ENCODE data around the gene ADAM21.
A peak's percentile ranks its signal among the peaks of the same experiment; 100 is the strongest.

DNA sequence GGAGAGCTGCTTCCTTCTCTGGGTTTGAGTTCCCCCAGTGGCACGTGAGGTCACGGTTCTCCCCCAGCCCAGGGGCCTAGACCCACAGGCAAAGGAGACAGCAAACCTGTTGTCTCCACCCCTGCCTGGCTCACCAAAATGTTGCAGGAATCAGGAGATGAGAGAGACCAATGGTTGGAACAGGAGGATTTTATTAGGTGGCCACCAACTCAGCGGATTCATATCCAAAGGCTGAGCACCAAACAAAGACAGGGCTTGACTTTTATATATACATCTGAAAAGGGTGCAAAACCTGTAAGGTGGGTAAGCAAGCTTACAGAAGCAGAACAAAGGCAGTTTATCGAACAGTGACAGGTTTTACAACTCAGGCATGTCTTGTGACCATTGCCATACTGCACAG, 9.2 kb upstream of the ADAM21 start:
- TF ChIP-seq, protein P1, sequence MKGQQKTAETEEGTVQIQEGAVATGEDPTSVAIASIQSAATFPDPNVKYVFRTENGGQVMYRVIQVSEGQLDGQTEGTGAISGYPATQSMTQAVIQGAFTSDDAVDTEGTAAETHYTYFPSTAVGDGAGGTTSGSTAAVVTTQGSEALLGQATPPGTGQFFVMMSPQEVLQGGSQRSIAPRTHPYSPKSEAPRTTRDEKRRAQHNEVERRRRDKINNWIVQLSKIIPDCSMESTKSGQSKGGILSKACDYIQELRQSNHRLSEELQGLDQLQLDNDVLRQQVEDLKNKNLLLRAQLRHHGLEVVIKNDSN (IDR thresholded peaks at IDR 0.05), result 0 out of 2 replicates have a peak, but pooled peaks have one; percentile 8
- TF ChIP-seq, protein P2, sequence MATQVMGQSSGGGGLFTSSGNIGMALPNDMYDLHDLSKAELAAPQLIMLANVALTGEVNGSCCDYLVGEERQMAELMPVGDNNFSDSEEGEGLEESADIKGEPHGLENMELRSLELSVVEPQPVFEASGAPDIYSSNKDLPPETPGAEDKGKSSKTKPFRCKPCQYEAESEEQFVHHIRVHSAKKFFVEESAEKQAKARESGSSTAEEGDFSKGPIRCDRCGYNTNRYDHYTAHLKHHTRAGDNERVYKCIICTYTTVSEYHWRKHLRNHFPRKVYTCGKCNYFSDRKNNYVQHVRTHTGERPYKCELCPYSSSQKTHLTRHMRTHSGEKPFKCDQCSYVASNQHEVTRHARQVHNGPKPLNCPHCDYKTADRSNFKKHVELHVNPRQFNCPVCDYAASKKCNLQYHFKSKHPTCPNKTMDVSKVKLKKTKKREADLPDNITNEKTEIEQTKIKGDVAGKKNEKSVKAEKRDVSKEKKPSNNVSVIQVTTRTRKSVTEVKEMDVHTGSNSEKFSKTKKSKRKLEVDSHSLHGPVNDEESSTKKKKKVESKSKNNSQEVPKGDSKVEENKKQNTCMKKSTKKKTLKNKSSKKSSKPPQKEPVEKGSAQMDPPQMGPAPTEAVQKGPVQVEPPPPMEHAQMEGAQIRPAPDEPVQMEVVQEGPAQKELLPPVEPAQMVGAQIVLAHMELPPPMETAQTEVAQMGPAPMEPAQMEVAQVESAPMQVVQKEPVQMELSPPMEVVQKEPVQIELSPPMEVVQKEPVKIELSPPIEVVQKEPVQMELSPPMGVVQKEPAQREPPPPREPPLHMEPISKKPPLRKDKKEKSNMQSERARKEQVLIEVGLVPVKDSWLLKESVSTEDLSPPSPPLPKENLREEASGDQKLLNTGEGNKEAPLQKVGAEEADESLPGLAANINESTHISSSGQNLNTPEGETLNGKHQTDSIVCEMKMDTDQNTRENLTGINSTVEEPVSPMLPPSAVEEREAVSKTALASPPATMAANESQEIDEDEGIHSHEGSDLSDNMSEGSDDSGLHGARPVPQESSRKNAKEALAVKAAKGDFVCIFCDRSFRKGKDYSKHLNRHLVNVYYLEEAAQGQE (IDR thresholded peaks at IDR 0.05; ENCODE audit: low read depth), result no peak
- TF ChIP-seq TAF1 (IDR thresholded peaks at IDR 0.05; ENCODE audit: low read depth), result no peak
- TF ChIP-seq TEAD4 (IDR thresholded peaks at IDR 0.05), result no peak
- no peak for TF ChIP-seq CREB1 (IDR thresholded peaks at IDR 0.05; ENCODE audit: low read depth)
- TF ChIP-seq FOXM1 (IDR thresholded peaks at IDR 0.05; ENCODE audit: borderline replicate concordance, low read depth), result no peak

Measured in Ishikawa (cell line).